Mesendoderm (in vitro differentiated cells): ENCODE measurements around the gene UNC79.

ENCODE experiments used
- DNase-seq: peaks from one replicate; pipeline ENCODE4 v3.0.0; 2013
- H2AK5ac ChIP-seq: 2 replicates; pipeline ENCODE4 v1.6.1; 2013; ENCODE audit warnings: low read length, inconsistent platforms
- H2BK120ac ChIP-seq: 2 replicates; pipeline ENCODE4 v1.6.1; 2013; ENCODE audit warnings: low read depth, mild to moderate bottlenecking, low read length, moderate library complexity, mixed read lengths
- H2BK15ac ChIP-seq: replicated peaks from 2 replicates; pipeline ENCODE4 v1.6.1; 2013; ENCODE audit warnings: low read depth, mild to moderate bottlenecking, moderate library complexity
- H2BK5ac ChIP-seq: 2 replicates; pipeline ENCODE4 v1.6.1; 2013; ENCODE audit warnings: low read length, inconsistent platforms
- H3K18ac ChIP-seq: 2 replicates; pipeline ENCODE4 v1.6.1; 2013; ENCODE audit warnings: mild to moderate bottlenecking, low read length, mixed read lengths
- H3K23ac ChIP-seq: one replicate; pipeline ENCODE4 v1.6.1; 2013; ENCODE audit warnings: low read length
- H3K27ac ChIP-seq: 2 replicates; pipeline ENCODE4 v1.5.1; 2013; ENCODE audit warnings: low read depth, mild to moderate bottlenecking, inconsistent platforms, low read length, moderate library complexity
- H3K27me3 ChIP-seq: 2 replicates; pipeline ENCODE4 v1.6.1; 2013; ENCODE audit warnings: low read length, control low read depth, mild to moderate bottlenecking, inconsistent platforms; ENCODE audit not compliant: insufficient read depth, poor library complexity
- H3K36me3 ChIP-seq: 2 replicates; pipeline ENCODE4 v1.6.1; 2013; ENCODE audit warnings: low read length, inconsistent platforms; ENCODE audit not compliant: control insufficient read depth, insufficient read depth
- H3K4ac ChIP-seq: one replicate; pipeline ENCODE4 v1.6.1; 2013; ENCODE audit warnings: low read depth, mild to moderate bottlenecking, low read length, moderate library complexity
- H3K4me1 ChIP-seq: 2 replicates; pipeline ENCODE4 v1.6.1; 2013; ENCODE audit warnings: low read depth, low read length, inconsistent platforms; ENCODE audit not compliant: control insufficient read depth
- H3K4me2 ChIP-seq: 2 replicates; pipeline ENCODE4 v1.6.1; 2013; ENCODE audit warnings: low read length
- H3K4me3 ChIP-seq: 2 replicates; pipeline ENCODE4 v1.5.1; 2013; ENCODE audit warnings: mild to moderate bottlenecking, low read length
- H3K56ac ChIP-seq: one replicate; pipeline ENCODE4 v1.6.1; 2013; ENCODE audit warnings: low read length
- H3K79me1 ChIP-seq: 2 replicates; pipeline ENCODE4 v1.6.1; 2013; ENCODE audit warnings: low read length, inconsistent platforms
- H3K79me2 ChIP-seq: 2 replicates; pipeline ENCODE4 v1.6.1; 2013; ENCODE audit warnings: mild to moderate bottlenecking, low read length; ENCODE audit not compliant: control insufficient read depth, insufficient read depth
- H3K9ac ChIP-seq: 2 replicates; pipeline ENCODE4 v1.6.1; 2013; ENCODE audit warnings: low read length, inconsistent platforms
- H4K5ac ChIP-seq: one replicate; pipeline ENCODE4 v1.6.1; 2013; ENCODE audit warnings: low read length
- H4K8ac ChIP-seq: one replicate; pipeline ENCODE4 v1.6.1; 2013; ENCODE audit warnings: low read depth, mild to moderate bottlenecking, control low read depth, low read length, moderate library complexity
- WGBS: extraction: QIAGEN DNeasy Blood & Tissue Kit; methylation state at CpG from one replicate; pipeline ENCODE4 v1.1.7; 2013; ENCODE audit warnings: low lambda C conversion rate, missing lambda C conversion rate; ENCODE audit not compliant: insufficient coverage; ENCODE audit errors: extremely low coverage; 5-methylcytosine and 5-hydroxymethylcytosine counted together

The UNC79 gene

DNA sequence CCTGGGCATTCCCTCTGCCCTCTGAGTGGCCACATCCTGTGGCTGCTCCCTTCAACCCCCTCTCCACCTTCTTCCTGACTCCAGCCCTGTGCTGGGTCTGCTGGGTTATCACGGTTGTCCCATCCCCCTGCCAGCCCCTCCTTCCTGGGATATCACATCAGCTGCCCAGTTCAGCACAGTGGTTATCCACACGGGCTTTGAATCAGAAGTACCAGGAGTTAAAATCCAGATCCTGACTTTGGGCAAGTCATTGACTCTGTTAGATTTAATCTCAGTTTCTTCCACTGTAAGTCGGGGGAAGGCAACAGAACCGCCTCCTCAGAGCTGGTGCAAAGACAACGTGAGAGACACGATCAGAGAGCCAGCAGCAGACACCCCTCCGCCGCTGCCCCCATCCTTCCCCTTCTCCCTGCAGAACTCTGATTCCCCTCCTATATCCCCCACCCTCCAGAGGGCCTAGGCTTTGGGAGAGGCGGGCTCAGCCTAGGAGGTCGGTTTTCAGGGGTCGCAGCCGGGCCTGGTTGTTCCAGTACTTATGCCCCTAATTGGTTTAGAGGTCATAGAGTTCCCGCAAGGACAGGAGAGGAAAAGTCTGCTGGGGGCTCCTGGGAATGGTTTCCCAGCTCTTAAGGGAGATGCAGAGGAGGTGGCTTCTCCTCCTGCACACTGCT lies 315.0 kb downstream of the UNC79 start:
- Histone ChIP-seq H4K5ac (peak overlapping the region; percentile 39), H2BK120ac (no peak overlapping the region), H2BK5ac (no peak overlapping the region), H3K23ac (no peak overlapping the region), H3K4me1 (peaks cover 23% of the 10 kb centered on the region), H3K9ac (no peak overlapping the region), H2AK5ac (no peak overlapping the region), H3K79me2 (no peaks in the 10 kb centered on the region), H4K8ac (no peak overlapping the region), H3K4ac (peak overlapping the region; percentile 41), H3K18ac (peak overlapping the region; percentile 8), H3K79me1 (no peaks in the 10 kb centered on the region), H3K56ac (peak overlapping the region; percentile 58), H3K36me3 (no peaks in the 10 kb centered on the region), H3K4me3 (no peak overlapping the region), H3K27me3 (no peaks in the 10 kb centered on the region), H3K27ac (no peak overlapping the region), H2BK15ac (no peak overlapping the region), H3K4me2 (no peak overlapping the region)
- peak; percentile 29 for DNase-seq
- WGBS, result no CpG with 5 or more reads among the region's 13 CpGs

DNA sequence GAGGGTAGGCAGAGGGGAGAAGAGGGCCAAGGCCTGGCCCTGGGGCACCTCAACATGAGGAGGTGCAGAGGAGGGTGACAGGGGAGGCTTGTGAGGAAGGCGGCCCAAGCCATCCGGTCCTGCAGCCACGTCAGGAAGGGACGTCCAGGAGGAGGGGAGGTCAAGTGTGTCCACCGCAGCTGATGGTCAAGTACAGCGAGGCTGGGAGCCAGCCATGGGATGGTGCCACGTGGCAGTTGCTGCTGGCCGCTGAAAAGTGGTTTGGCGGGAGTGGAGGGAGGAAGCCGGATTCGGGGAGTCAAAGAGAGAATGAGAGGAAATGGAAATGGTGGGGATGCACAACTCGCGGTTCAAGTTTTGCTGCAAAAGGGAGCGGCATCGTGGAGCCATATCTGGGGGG lies 316.4 kb downstream of the UNC79 start:
- H3K27ac ChIP-seq, result no peak overlapping the region
- peaks cover 23% of the 10 kb centered on the region for H3K4me1 ChIP-seq
- H3K79me2 ChIP-seq, result no peaks in the 10 kb centered on the region
- H2AK5ac ChIP-seq, result peak overlapping the region; percentile 48
- no peaks in the 10 kb centered on the region for H3K36me3 ChIP-seq
- no peaks in the 10 kb centered on the region for H3K27me3 ChIP-seq
- no peak overlapping the region for H4K8ac ChIP-seq
- H2BK5ac ChIP-seq, result peak overlapping the region; percentile 4
- no peaks in the 10 kb centered on the region for H3K79me1 ChIP-seq
- H3K23ac ChIP-seq, result no peak overlapping the region
- H3K18ac ChIP-seq, result no peak overlapping the region
- no peak overlapping the region for H4K5ac ChIP-seq
- H3K9ac ChIP-seq, result no peak overlapping the region
- no peak overlapping the region for H3K4me3 ChIP-seq
- no peak overlapping the region for H3K4me2 ChIP-seq
- H3K56ac ChIP-seq, result peak overlapping the region; percentile 1
- DNase-seq, result no peak
- no CpG with 5 or more reads among the region's 15 CpGs for WGBS
- H2BK15ac ChIP-seq, result no peak overlapping the region
- no peak overlapping the region for H3K4ac ChIP-seq
- no peak overlapping the region for H2BK120ac ChIP-seq

DNA sequence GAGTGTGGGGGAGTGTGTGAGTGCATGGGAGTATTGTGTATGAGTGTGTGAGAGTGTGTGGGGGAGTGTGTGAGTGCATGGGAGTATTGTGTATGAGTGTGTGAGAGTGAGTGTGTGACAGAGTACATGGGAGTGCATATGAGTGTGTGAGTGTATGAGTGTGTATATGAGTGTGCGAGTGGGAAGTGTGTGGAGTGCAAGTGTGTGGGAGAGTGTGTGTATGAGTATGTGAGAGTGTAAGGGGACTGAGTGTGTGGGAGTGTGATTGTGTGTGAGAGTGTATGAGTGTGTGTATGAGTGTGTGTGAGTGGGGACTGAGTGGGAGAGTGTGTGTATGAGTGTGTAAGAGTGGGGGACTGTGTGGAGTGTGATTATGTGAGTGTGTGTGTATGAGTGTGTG lies 316.8 kb downstream of the UNC79 start:
- Histone ChIP-seq H2BK5ac (no peak overlapping the region), H3K23ac (no peak overlapping the region), H2AK5ac (no peak overlapping the region), H3K36me3 (no peaks in the 10 kb centered on the region), H3K27ac (no peak overlapping the region), H3K79me1 (no peaks in the 10 kb centered on the region), H2BK15ac (no peak overlapping the region), H4K5ac (no peak overlapping the region), H3K56ac (no peak overlapping the region), H2BK120ac (no peak overlapping the region), H3K9ac (no peak overlapping the region), H3K4me3 (no peak overlapping the region), H3K4me2 (no peak overlapping the region), H4K8ac (no peak overlapping the region), H3K27me3 (no peaks in the 10 kb centered on the region), H3K18ac (no peak overlapping the region), H3K4ac (no peak overlapping the region), H3K4me1 (peaks cover 23% of the 10 kb centered on the region), H3K79me2 (no peaks in the 10 kb centered on the region)
- no peak for DNase-seq
- 100% methylated on average over 1 of the region's 1 CpG for WGBS

DNA sequence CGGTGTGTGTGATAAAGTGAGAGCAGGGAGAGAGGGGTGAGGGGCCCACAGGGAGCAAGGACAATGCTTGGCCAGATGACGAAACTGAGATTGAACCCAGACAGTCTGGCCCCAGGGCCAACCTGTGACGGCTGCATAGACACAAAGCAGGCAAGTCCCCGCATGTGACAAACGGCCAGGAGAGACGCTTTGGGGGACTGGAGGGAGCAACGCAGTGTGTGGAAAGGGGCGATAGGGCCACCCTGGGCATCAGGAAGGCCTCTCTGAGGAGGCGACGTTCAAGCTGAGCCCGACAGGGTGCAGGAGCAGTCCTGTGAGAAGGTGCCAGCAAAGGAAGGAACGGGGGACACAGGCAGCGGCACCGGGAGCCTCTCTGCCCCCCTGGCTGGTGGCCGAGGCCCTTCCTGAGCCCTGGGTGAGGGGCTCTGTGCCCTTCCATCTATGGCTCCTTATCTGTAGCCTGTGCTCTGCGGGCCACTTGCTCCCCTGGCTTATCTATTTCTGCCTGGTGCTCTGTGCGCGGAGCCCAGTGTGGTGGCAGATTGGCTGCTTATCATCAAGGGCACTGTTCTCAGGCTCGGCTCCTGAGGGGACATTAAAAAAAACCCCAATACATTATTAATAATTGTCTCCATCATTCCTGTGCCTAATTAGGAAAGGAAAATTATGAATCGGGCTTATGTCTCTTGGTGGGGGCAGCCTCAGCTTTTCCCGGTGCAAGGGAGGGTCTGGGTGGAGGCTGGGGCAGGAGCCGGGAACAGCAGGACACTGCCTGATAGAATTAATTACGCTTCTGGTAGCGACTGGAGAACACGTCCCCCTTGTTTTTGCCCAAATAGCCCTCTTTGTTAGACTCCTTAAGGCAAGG lies 317.7 kb downstream of the UNC79 start:
- Histone ChIP-seq H2BK120ac (no peak overlapping the region), H3K27ac (no peak overlapping the region), H3K27me3 (no peaks in the 10 kb centered on the region), H3K36me3 (no peaks in the 10 kb centered on the region), H3K23ac (no peak overlapping the region), H3K9ac (no peak overlapping the region), H3K4me2 (no peak overlapping the region), H2AK5ac (no peak overlapping the region), H2BK5ac (peak overlapping the region; percentile 11), H3K4me3 (no peak overlapping the region), H3K56ac (peak overlapping the region; percentile 11), H3K79me2 (no peaks in the 10 kb centered on the region), H2BK15ac (no peak overlapping the region), H3K18ac (no peak overlapping the region), H3K4me1 (peaks cover 23% of the 10 kb centered on the region), H3K4ac (no peak overlapping the region), H4K8ac (no peak overlapping the region), H3K79me1 (no peaks in the 10 kb centered on the region), H4K5ac (no peak overlapping the region)
- DNase-seq, result peak; percentile 46
- no CpG with 5 or more reads among the region's 25 CpGs for WGBS

DNA sequence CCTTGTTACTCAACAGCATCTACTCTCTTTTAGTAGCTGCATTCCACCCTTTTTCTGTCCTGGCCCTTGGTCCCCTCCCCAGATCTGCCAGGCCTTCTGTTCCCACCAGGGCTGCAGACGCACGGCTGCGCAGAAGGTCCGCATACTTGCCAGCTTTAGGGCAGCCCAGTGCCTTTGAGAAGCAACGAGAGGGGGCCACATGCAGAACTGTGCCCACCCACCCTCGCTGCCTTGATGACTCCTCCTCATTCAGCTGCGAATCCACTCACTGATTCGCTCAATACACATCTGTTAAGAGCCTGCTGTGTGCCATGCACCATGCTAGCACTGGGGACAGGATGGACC lies 318.3 kb downstream of the UNC79 start:
- no peak for DNase-seq
- Histone ChIP-seq H3K18ac (no peak overlapping the region), H3K4me3 (no peak overlapping the region), H3K27ac (no peak overlapping the region), H3K56ac (peak overlapping the region; percentile 67), H3K36me3 (no peaks in the 10 kb centered on the region), H2BK120ac (no peak overlapping the region), H3K79me1 (no peaks in the 10 kb centered on the region), H3K23ac (peak overlapping the region; percentile 24), H3K4ac (no peak overlapping the region), H2BK15ac (no peak overlapping the region), H3K4me1 (peaks cover 23% of the 10 kb centered on the region), H2AK5ac (peak overlapping the region; percentile 92), H3K9ac (no peak overlapping the region), H3K4me2 (no peak overlapping the region), H3K79me2 (no peaks in the 10 kb centered on the region), H3K27me3 (no peaks in the 10 kb centered on the region), H4K8ac (no peak overlapping the region), H2BK5ac (no peak overlapping the region), H4K5ac (no peak overlapping the region)
- no CpG with 5 or more reads among the region's 8 CpGs for WGBS
